HepG2 (cell line): Measurements from ENCODE around the gene PBLD. TPM values are rescaled to one million over a fixed set of nuclear protein-coding genes. Genes with fewer than 3 reads are reported as not detected.
A peak's percentile ranks its signal among the peaks of the same experiment; 100 is the strongest.

Experiments used
- CEBPB ChIP-seq: IDR thresholded peaks from 2 replicates; pipeline ENCODE4 v1.6.1; 2011; ENCODE audit warnings: low read depth, low read length, improper control_type of control experiment, borderline replicate concordance
- ELF1 ChIP-seq: sonication (generic); formaldehyde crosslinking; IDR thresholded peaks from 2 replicates; pipeline ENCODE4 v1.4.0; 2020; ENCODE audit warnings: missing genetic modification reagents
- NFRKB ChIP-seq: fragments of 450-650 bp; IDR thresholded peaks from 2 replicates; pipeline ENCODE4 v1.6.1; 2017
- PRPF4 ChIP-seq: fragments of 200-400 bp; formaldehyde crosslinking; IDR thresholded peaks from 2 replicates; pipeline ENCODE4 v1.6.1; 2016; ENCODE audit warnings: low read length, low read depth; ENCODE audit not compliant: poor library complexity, severe bottlenecking
- RBM39 ChIP-seq: fragments of 200-400 bp; formaldehyde crosslinking; IDR thresholded peaks from one replicate; pipeline ENCODE4 v1.6.1; 2018; ENCODE audit warnings: antibody characterized with exemption, mild to moderate bottlenecking, low read depth, low read length; ENCODE audit not compliant: poor library complexity, severe bottlenecking
- SKI ChIP-seq: fragments of 450-650 bp; IDR thresholded peaks from one replicate; pipeline ENCODE4 v1.6.1; 2018; ENCODE audit warnings: mild to moderate bottlenecking; ENCODE audit not compliant: partially characterized antibody
- ZNF333 ChIP-seq: sonication (generic); formaldehyde crosslinking; IDR thresholded peaks from 2 replicates; pipeline ENCODE4 v1.4.0; 2020; ENCODE audit warnings: mild to moderate bottlenecking, missing genetic modification reagents, borderline replicate concordance
- ZNF780A ChIP-seq: sonication (generic); formaldehyde crosslinking; IDR thresholded peaks from 2 replicates; pipeline ENCODE4 v1.8.0; 2022; ENCODE audit warnings: mild to moderate bottlenecking, missing genetic modification reagents, moderate library complexity
- ZSCAN22 ChIP-seq: sonication (generic); formaldehyde crosslinking; IDR thresholded peaks from 2 replicates; pipeline ENCODE4 v1.4.0; 2020; ENCODE audit warnings: mild to moderate bottlenecking, missing genetic modification reagents
- polyA plus RNA-seq, 8 experiments: library from polyadenylated mRNA; depleted of rRNA in 3 of 8; stranded (reverse) in 7 of 8; unstranded in 1 of 8; fragments of >200 nt; fragmentation: Illumina TruSeq in 4 of 8; extraction: Trizol in 4 of 8; gene quantifications; 2 replicates each; pipeline versions ENCODE4 v1.2.1 to v1.2.3, GENCODE V29; 2011 to 2016; ENCODE audit warnings: low read depth in 4 of 8, missing spikeins in 1 of 8, mixed read lengths in 1 of 8; ENCODE audit not compliant: insufficient read depth in 1 of 8
- total RNA-seq, 5 experiments: library from RNA; depleted of rRNA; stranded (reverse); fragments of >200 nt; fragmentation: Illumina TruSeq; extraction: Trizol; gene quantifications; 2 replicates each; pipeline ENCODE4 v1.2.3, GENCODE V29; 2016; ENCODE audit warnings: low read depth in 1 of 5
- TF ChIP-seq, protein P1 (sequence below), 2 experiments: fragments of 450-650 bp in 1 of 2; sonication (generic) in 1 of 2; formaldehyde crosslinking in 1 of 2; IDR thresholded peaks; 2 replicates each; pipeline versions ENCODE4 v1.6.1 to v1.8.0; 2016 to 2022; ENCODE audit warnings: antibody characterized with exemption in 1 of 2, mild to moderate bottlenecking in 1 of 2, missing genetic modification reagents in 1 of 2
- TF ChIP-seq, protein P2 (sequence below): sonication (generic); formaldehyde crosslinking; IDR thresholded peaks from 2 replicates; pipeline ENCODE4 v1.8.1; 2022; ENCODE audit warnings: mild to moderate bottlenecking, missing genetic modification reagents

The PBLD gene
- total and polyA plus RNA-seq, 2 of the 13 experiments (the other 11 are each of a cell fraction or from before 2014, with no cell fraction given) = 0.42 to 3.1 TPM

DNA sequence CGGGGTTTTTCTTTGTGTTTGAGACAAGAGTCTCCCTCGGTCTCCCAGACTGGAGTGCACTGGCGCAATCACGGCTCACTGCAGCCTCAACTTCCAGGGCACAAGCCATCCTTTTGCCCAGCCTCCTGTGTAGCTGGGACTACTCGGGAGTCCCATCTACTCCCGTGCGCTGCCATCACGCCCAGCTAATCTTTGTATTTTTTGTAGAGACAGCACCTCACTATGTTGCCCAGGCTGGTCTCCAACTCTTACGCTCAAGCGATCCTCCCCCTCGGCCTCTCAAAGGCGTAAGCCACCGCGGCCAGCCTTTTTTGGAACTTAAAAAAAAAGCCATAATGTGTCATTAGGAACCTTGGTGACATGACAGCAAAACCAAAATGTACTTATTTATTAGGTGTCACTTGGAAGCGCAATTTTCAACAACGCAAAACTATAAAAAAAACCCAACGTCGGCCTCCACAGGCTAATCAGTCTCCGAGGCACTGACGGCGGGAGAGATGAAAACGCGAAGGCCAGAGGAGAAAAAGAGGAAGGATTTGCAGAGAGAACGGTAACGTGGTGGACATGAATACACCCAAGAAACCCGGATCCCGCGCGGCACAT, 1.8 kb downstream of the PBLD start (continued):
- TF ChIP-seq ELF1 (CRISPR knock-in tag) (no peak), PRPF4 (peak; percentile 92), SKI (no peak), ZSCAN22 (CRISPR knock-in tag) (no peak), NFRKB (no peak), CEBPB (no peak), RBM39 (no peak), ZNF780A (CRISPR knock-in tag) (no peak), ZNF333 (CRISPR knock-in tag) (no peak)
- TF ChIP-seq, protein P1, sequence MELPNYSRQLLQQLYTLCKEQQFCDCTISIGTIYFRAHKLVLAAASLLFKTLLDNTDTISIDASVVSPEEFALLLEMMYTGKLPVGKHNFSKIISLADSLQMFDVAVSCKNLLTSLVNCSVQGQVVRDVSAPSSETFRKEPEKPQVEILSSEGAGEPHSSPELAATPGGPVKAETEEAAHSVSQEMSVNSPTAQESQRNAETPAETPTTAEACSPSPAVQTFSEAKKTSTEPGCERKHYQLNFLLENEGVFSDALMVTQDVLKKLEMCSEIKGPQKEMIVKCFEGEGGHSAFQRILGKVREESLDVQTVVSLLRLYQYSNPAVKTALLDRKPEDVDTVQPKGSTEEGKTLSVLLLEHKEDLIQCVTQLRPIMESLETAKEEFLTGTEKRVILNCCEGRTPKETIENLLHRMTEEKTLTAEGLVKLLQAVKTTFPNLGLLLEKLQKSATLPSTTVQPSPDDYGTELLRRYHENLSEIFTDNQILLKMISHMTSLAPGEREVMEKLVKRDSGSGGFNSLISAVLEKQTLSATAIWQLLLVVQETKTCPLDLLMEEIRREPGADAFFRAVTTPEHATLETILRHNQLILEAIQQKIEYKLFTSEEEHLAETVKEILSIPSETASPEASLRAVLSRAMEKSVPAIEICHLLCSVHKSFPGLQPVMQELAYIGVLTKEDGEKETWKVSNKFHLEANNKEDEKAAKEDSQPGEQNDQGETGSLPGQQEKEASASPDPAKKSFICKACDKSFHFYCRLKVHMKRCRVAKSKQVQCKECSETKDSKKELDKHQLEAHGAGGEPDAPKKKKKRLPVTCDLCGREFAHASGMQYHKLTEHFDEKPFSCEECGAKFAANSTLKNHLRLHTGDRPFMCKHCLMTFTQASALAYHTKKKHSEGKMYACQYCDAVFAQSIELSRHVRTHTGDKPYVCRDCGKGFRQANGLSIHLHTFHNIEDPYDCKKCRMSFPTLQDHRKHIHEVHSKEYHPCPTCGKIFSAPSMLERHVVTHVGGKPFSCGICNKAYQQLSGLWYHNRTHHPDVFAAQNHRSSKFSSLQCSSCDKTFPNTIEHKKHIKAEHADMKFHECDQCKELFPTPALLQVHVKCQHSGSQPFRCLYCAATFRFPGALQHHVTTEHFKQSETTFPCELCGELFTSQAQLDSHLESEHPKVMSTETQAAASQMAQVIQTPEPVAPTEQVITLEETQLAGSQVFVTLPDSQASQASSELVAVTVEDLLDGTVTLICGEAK (IDR thresholded peaks at IDR 0.05) = no peak
- TF ChIP-seq, protein P1 (CRISPR knock-in tag; IDR thresholded peaks at IDR 0.05) = no peak
- TF ChIP-seq, protein P2, sequence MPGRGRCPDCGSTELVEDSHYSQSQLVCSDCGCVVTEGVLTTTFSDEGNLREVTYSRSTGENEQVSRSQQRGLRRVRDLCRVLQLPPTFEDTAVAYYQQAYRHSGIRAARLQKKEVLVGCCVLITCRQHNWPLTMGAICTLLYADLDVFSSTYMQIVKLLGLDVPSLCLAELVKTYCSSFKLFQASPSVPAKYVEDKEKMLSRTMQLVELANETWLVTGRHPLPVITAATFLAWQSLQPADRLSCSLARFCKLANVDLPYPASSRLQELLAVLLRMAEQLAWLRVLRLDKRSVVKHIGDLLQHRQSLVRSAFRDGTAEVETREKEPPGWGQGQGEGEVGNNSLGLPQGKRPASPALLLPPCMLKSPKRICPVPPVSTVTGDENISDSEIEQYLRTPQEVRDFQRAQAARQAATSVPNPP (CRISPR knock-in tag) = no peak
- TF ChIP-seq, all 625 proteins: peak for 6
